HFF-Myc (cell line): ENCODE results near the gene LAMA5.

Experiments used
- DNase-seq: peaks from one replicate; pipeline ENCODE4 v3.0.0-alpha.2; 2011; ENCODE audit warnings: low read depth; ENCODE audit errors: extremely low read depth
- H3K4me3 ChIP-seq: replicated peaks from 2 replicates; pipeline ENCODE4 v1.5.1; 2011; ENCODE audit warnings: low read depth, mild to moderate bottlenecking, control low read depth, low read length
- CTCF ChIP-seq: IDR thresholded peaks from 2 replicates; pipeline ENCODE4 v1.5.1; 2012; ENCODE audit warnings: mild to moderate bottlenecking, low read depth, low read length, control low read depth; ENCODE audit errors: missing control alignments

Gene LAMA5

GRCh38 chr20:62410746-62411478 lies 43.8 kb upstream of the LAMA5 start:
- H3K4me3 ChIP-seq: no peak overlapping the region
- DNase-seq: no peak
- no peak for TF ChIP-seq CTCF

GRCh38 chr20:62409931-62410745 lies 43.0 kb upstream of the LAMA5 start:
- TF ChIP-seq CTCF: peak; percentile 55
- H3K4me3 ChIP-seq: no peak overlapping the region
- DNase-seq: no peak

GRCh38 chr20:62409086-62409853 lies 42.2 kb upstream of the LAMA5 start:
- no peak for DNase-seq
- no peak for TF ChIP-seq CTCF
- no peak overlapping the region for H3K4me3 ChIP-seq

- TF ChIP-seq CTCF: no peak
- no peak overlapping the region for H3K4me3 ChIP-seq
- no peak for DNase-seq
These were observed 41.5 kb upstream of the LAMA5 start for GRCh38 chr20:62408640-62409039.

- TF ChIP-seq CTCF: no peak
- DNase-seq: no peak
- no peak overlapping the region for H3K4me3 ChIP-seq
These were observed 40.9 kb upstream of the LAMA5 start for GRCh38 chr20:62408055-62408454.

GRCh38 chr20:62407221-62407992 lies 40.3 kb upstream of the LAMA5 start, which contains the start of gene CABLES2:
Gene CABLES2, minus strand, starts transcription at chr20:62407285. Its CDS starts 9 bp downstream, at chr20:62407276.
- H3K4me3 ChIP-seq: peak within 1 kb of the TSS; percentile 61
- no peak for TF ChIP-seq CTCF

More at GRCh38 chr20:62407221-62407992, 40.3 kb upstream of the LAMA5 start, which contains the start of gene CABLES2:
- peak; percentile 65 for DNase-seq
